Measurements from ENCODE around the gene ERICH6B.

The ERICH6B gene

DNA sequence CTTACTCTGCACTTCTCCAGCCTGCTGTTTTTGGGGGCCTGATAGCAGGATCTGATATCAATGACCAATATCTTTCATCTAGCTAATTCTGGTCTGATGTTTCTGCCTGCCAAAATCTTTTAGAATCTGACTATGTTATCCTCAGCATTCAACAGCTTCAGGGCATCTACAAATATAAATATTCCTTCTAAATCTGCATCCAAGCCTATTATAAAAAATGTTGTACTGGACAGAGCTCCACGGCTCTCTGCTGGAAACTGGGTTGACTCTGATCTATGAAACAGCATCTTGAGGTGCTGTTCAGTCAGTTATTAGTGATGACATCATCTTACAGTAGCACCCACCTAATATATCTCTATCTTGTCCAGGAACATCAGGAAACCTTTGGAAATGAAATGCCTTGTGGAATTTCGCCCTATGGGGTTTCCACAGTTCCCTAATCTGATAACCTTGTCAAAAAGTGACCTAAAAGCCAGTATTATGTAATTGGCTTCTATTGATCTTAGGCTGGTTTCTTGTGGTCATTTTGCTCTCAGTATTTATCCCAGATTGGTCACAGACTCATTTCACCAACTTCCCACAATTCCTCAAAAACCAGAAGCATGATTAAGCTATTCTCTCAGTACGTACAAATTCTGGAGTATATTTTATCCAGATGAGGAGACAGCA is 33.0 kb downstream of the ERICH6B start:
- H3K4me2 ChIP-seq (ENCODE audit: low read length): no peak overlapping the region
- H4K20me1 ChIP-seq (ENCODE audit: insufficient read depth, low read length): no peaks in the 10 kb centered on the region
- H3K79me2 ChIP-seq (ENCODE audit: insufficient read depth, low read length): no peaks in the 10 kb centered on the region
- H3K4me1 ChIP-seq (ENCODE audit: insufficient read depth, low read length, severe bottlenecking): no peaks in the 10 kb centered on the region
- no peak overlapping the region for H3K27ac ChIP-seq (ENCODE audit: low read depth, low read length, poor library complexity, severe bottlenecking)
- H3K9ac ChIP-seq (ENCODE audit: low read length): no peak overlapping the region
- no peak overlapping the region for H3K4me3 ChIP-seq (ENCODE audit: low read depth, low read length, poor library complexity, severe bottlenecking)
- H3F3A ChIP-seq (ENCODE audit: insufficient read depth, low read length): no peaks in the 10 kb centered on the region
- no peaks in the 10 kb centered on the region for H3K9me3 ChIP-seq (ENCODE audit: low read length)
- TF ChIP-seq, protein P1, sequence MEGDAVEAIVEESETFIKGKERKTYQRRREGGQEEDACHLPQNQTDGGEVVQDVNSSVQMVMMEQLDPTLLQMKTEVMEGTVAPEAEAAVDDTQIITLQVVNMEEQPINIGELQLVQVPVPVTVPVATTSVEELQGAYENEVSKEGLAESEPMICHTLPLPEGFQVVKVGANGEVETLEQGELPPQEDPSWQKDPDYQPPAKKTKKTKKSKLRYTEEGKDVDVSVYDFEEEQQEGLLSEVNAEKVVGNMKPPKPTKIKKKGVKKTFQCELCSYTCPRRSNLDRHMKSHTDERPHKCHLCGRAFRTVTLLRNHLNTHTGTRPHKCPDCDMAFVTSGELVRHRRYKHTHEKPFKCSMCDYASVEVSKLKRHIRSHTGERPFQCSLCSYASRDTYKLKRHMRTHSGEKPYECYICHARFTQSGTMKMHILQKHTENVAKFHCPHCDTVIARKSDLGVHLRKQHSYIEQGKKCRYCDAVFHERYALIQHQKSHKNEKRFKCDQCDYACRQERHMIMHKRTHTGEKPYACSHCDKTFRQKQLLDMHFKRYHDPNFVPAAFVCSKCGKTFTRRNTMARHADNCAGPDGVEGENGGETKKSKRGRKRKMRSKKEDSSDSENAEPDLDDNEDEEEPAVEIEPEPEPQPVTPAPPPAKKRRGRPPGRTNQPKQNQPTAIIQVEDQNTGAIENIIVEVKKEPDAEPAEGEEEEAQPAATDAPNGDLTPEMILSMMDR (IDR thresholded peaks at IDR 0.05; ENCODE audit: low read length): no peak
- no peak for TF ChIP-seq EZH2 (IDR thresholded peaks at IDR 0.05; ENCODE audit: borderline replicate concordance, low read length)
- H3K9me2 ChIP-seq (ENCODE audit: low read depth, low read length): no peaks in the 10 kb centered on the region
- H3K27me3 ChIP-seq (ENCODE audit: insufficient read depth, low read length): no peaks in the 10 kb centered on the region
- no peak overlapping the region for H2AFZ ChIP-seq (ENCODE audit: low read length)
- H3K36me3 ChIP-seq (ENCODE audit: insufficient read depth, low read length): no peaks in the 10 kb centered on the region

- Histone ChIP-seq H3K79me2 (ENCODE audit: insufficient read depth, low read length) (no peaks in the 10 kb centered on the region), H3K4me2 (ENCODE audit: low read length) (no peak overlapping the region), H3K4me3 (ENCODE audit: low read depth, low read length, poor library complexity, severe bottlenecking) (no peak overlapping the region), H3K9ac (ENCODE audit: low read length) (no peak overlapping the region), H3F3A (ENCODE audit: insufficient read depth, low read length) (no peaks in the 10 kb centered on the region), H3K27me3 (ENCODE audit: insufficient read depth, low read length) (no peaks in the 10 kb centered on the region), H3K9me2 (ENCODE audit: low read depth, low read length) (no peaks in the 10 kb centered on the region), H3K27ac (ENCODE audit: low read depth, low read length, poor library complexity, severe bottlenecking) (no peak overlapping the region), H3K36me3 (ENCODE audit: insufficient read depth, low read length) (no peaks in the 10 kb centered on the region), H2AFZ (ENCODE audit: low read length) (no peak overlapping the region), H4K20me1 (ENCODE audit: insufficient read depth, low read length) (no peaks in the 10 kb centered on the region), H3K4me1 (ENCODE audit: insufficient read depth, low read length, severe bottlenecking) (no peaks in the 10 kb centered on the region), H3K9me3 (ENCODE audit: low read length) (no peaks in the 10 kb centered on the region)
- TF ChIP-seq, protein P1 (IDR thresholded peaks at IDR 0.05; ENCODE audit: low read length): no peak
- TF ChIP-seq EZH2 (IDR thresholded peaks at IDR 0.05; ENCODE audit: borderline replicate concordance, low read length): no peak
Measured at GRCh38 chr13:45576466-45576865, 39.1 kb downstream of the ERICH6B start.

DNA sequence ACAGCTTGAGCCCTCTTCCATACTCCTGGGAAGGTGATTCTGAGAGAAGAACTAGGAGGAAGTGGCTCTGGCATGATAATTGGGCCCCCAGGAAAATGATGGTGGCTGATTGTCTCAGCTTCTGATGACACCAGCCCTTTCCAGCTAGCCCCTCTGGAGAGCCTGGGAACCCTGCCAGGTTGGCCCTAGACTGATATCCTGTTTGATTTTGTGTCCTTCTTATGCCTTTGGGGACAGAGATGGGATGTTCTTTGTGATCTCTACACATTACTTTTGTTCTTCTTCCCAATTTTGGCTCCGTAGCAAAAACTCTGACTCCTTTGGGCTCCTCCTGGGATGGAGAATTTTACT is 39.7 kb downstream of the ERICH6B start:
- no peak overlapping the region for H3K4me3 ChIP-seq (ENCODE audit: low read depth, low read length, poor library complexity, severe bottlenecking)
- H3K79me2 ChIP-seq (ENCODE audit: insufficient read depth, low read length): no peaks in the 10 kb centered on the region
- no peak overlapping the region for H3K27ac ChIP-seq (ENCODE audit: low read depth, low read length, poor library complexity, severe bottlenecking)
- no peaks in the 10 kb centered on the region for H3F3A ChIP-seq (ENCODE audit: insufficient read depth, low read length)
- H3K27me3 ChIP-seq (ENCODE audit: insufficient read depth, low read length): no peaks in the 10 kb centered on the region
- TF ChIP-seq, protein P1 (IDR thresholded peaks at IDR 0.05; ENCODE audit: low read length): no peak
- no peak for TF ChIP-seq EZH2 (IDR thresholded peaks at IDR 0.05; ENCODE audit: borderline replicate concordance, low read length)
- H3K9me2 ChIP-seq (ENCODE audit: low read depth, low read length): no peaks in the 10 kb centered on the region
- H2AFZ ChIP-seq (ENCODE audit: low read length): no peak overlapping the region
- H3K9ac ChIP-seq (ENCODE audit: low read length): no peak overlapping the region
- H3K4me1 ChIP-seq (ENCODE audit: insufficient read depth, low read length, severe bottlenecking): no peaks in the 10 kb centered on the region
- H3K36me3 ChIP-seq (ENCODE audit: insufficient read depth, low read length): no peaks in the 10 kb centered on the region
- no peaks in the 10 kb centered on the region for H3K9me3 ChIP-seq (ENCODE audit: low read length)
- H4K20me1 ChIP-seq (ENCODE audit: insufficient read depth, low read length): no peaks in the 10 kb centered on the region
- no peak overlapping the region for H3K4me2 ChIP-seq (ENCODE audit: low read length)

Data from OCI-LY1 (cell line).